ENCODE data around the gene HEG1.

Gene HEG1

GRCh38 chr3:125006291-125006731 lies 49.5 kb downstream of the HEG1 start:
- TF ChIP-seq CTCF (conservative IDR thresholded peaks at IDR 0.05) (no peak), ZFX (IDR thresholded peaks at IDR 0.05) (no peak)
- peak overlapping the region; percentile 36 for H3K27ac ChIP-seq

GRCh38 chr3:125005676-125006075 lies 50.1 kb downstream of the HEG1 start:
- TF ChIP-seq ZFX (IDR thresholded peaks at IDR 0.05) (no peak), CTCF (conservative IDR thresholded peaks at IDR 0.05) (no peak)
- no peak overlapping the region for H3K27ac ChIP-seq

GRCh38 chr3:125005222-125005621 lies 50.6 kb downstream of the HEG1 start:
- TF ChIP-seq CTCF (conservative IDR thresholded peaks at IDR 0.05) (no peak), ZFX (IDR thresholded peaks at IDR 0.05) (no peak)
- no peak overlapping the region for H3K27ac ChIP-seq

- H3K27ac ChIP-seq, result no peak overlapping the region
- TF ChIP-seq ZFX (IDR thresholded peaks at IDR 0.05) (no peak), CTCF (conservative IDR thresholded peaks at IDR 0.05) (no peak)
Observed at GRCh38 chr3:125003859-125004595, 51.8 kb downstream of the HEG1 start.

- no peak overlapping the region for H3K27ac ChIP-seq
Observed at GRCh38 chr3:125003369-125003853, 52.4 kb downstream of the HEG1 start.

GRCh38 chr3:125002414-125003368 lies 53.1 kb downstream of the HEG1 start:
- TF ChIP-seq ZFX (IDR thresholded peaks at IDR 0.05) (no peak), CTCF (conservative IDR thresholded peaks at IDR 0.05) (no peak)

More at GRCh38 chr3:125003369-125003853, 52.4 kb downstream of the HEG1 start:
- no peak for TF ChIP-seq ZFX (IDR thresholded peaks at IDR 0.05)
- TF ChIP-seq CTCF (conservative IDR thresholded peaks at IDR 0.05), result no peak

More at GRCh38 chr3:125002414-125003368, 53.1 kb downstream of the HEG1 start:
- H3K27ac ChIP-seq, result no peak overlapping the region

Measured in C4-2B (cell line).